Stimulated activated CD8-positive, alpha-beta memory T cell treated with anti-CD3 and anti-CD28 coated beads, Interleukin-7, amount 100 ng/mL, for 1 hour (primary cell): ENCODE results near the gene PLA2G4D.

Experiments used
- DNase-seq, 2 donors: peaks; one replicate each; pipeline ENCODE4 v3.0.0-alpha.2; 2020; ENCODE audit warnings: low read depth in 2 of 2

The PLA2G4D gene

GRCh38 chr15:42094512-42094963, at the start of gene PLA2G4D:
PLA2G4D (minus strand) TSS chr15:42094562; CDS start chr15:42094459, 103 bp downstream.
- DNase-seq = no peak

GRCh38 chr15:42143356-42143755, 49.0 kb upstream of the PLA2G4D start:
- no peak for DNase-seq

GRCh38 chr15:42141795-42142667, 47.7 kb upstream of the PLA2G4D start:
- no peak for DNase-seq

GRCh38 chr15:42141246-42141645, 46.9 kb upstream of the PLA2G4D start:
- DNase-seq = no peak

GRCh38 chr15:42140383-42141070, 46.2 kb upstream of the PLA2G4D start:
- no peak for DNase-seq

- no peak for DNase-seq
Measured at GRCh38 chr15:42139596-42139995, 45.2 kb upstream of the PLA2G4D start.

GRCh38 chr15:42138968-42139386, 44.6 kb upstream of the PLA2G4D start:
- DNase-seq = no peak

GRCh38 chr15:42138411-42138810, 44.0 kb upstream of the PLA2G4D start:
- no peak for DNase-seq

GRCh38 chr15:42137461-42138261, 43.3 kb upstream of the PLA2G4D start:
- DNase-seq = no peak

- no peak for DNase-seq
Measured at GRCh38 chr15:42136513-42136912, 42.2 kb upstream of the PLA2G4D start.

GRCh38 chr15:42135351-42135750, 41.0 kb upstream of the PLA2G4D start:
- DNase-seq = no peak

- no peak for DNase-seq
Measured at GRCh38 chr15:42134617-42135245, 40.4 kb upstream of the PLA2G4D start.

- DNase-seq = peak in 1 of 2 donors; percentile 15
Measured at GRCh38 chr15:42133886-42134502, 39.6 kb upstream of the PLA2G4D start.

- DNase-seq = no peak
Measured at GRCh38 chr15:42133356-42133755, 39.0 kb upstream of the PLA2G4D start.

GRCh38 chr15:42131826-42132806, 37.8 kb upstream of the PLA2G4D start:
- no peak for DNase-seq

GRCh38 chr15:42131006-42131405, 36.6 kb upstream of the PLA2G4D start:
- DNase-seq = no peak

GRCh38 chr15:42130246-42130986, 36.1 kb upstream of the PLA2G4D start:
- DNase-seq = no peak

GRCh38 chr15:42129364-42129763, 35.0 kb upstream of the PLA2G4D start:
- DNase-seq = no peak

- no peak for DNase-seq
Measured at GRCh38 chr15:42128476-42128875, 34.1 kb upstream of the PLA2G4D start.
